PC-9 (cell line): ENCODE results near the gene MYEF2. TPM values are rescaled to one million over a fixed set of nuclear protein-coding genes. Genes with fewer than 3 reads are reported as not detected.

Experiments used
- BruUV-seq: library from RNA; stranded (reverse); fragments of 400-500 nt; replicated peaks from 2 replicates; lab custom pipeline; 2021; lab: Mats Ljungman, UMichigan
- CTCF ChIA-PET: fragments of 300-600 bp; sonication (Branson Sonifier 250); formaldehyde crosslinking; loops from one replicate; lab custom pipeline; 2022; ENCODE audit warnings: antibody characterized with exemption; lab: Charles Lee
- POLR2A ChIA-PET: fragments of 300-600 bp; sonication (Branson Sonifier 250); formaldehyde crosslinking; loops from one replicate; lab custom pipeline; 2022; ENCODE audit warnings: antibody characterized with exemption; ENCODE audit not compliant: unreplicated experiment; lab: Charles Lee
- DNase-seq, 2 experiments: peaks; one replicate each; pipeline versions ENCODE4 v3.0.0 to v3.0.0-alpha.2; 2015 to 2022; ENCODE audit warnings: mixed read lengths in 1 of 2
- H2AFZ ChIP-seq: fragments of 200-600 bp; sonication (generic); 2 replicates; pipeline ENCODE4 v1.8.1; 2017; ENCODE audit warnings: antibody characterized with exemption
- H3F3A ChIP-seq: fragments of 200-600 bp; sonication (generic); 2 replicates; pipeline ENCODE4 v1.8.1; 2017; ENCODE audit warnings: antibody characterized with exemption, mild to moderate bottlenecking, low read depth; ENCODE audit not compliant: insufficient read depth
- H3K27ac ChIP-seq: fragments of 200-600 bp; sonication (generic); 2 replicates; pipeline ENCODE4 v1.6.1; 2016; ENCODE audit warnings: mixed run types
- H3K27me3 ChIP-seq: fragments of 200-600 bp; sonication (generic); 2 replicates; pipeline ENCODE4 v1.6.1; 2016; ENCODE audit warnings: low read depth, mixed run types; ENCODE audit not compliant: insufficient read depth
- H3K36me3 ChIP-seq: fragments of 200-600 bp; sonication (generic); 2 replicates; pipeline ENCODE4 v1.6.1; 2016; ENCODE audit warnings: low read depth, mixed run types
- H3K4me1 ChIP-seq: fragments of 200-600 bp; sonication (generic); replicated peaks from 2 replicates; pipeline ENCODE4 v1.6.1; 2016; ENCODE audit warnings: mixed run types; ENCODE audit not compliant: insufficient read depth
- H3K4me2 ChIP-seq: fragments of 200-600 bp; sonication (generic); 2 replicates; pipeline ENCODE4 v1.6.1; 2017; ENCODE audit warnings: mixed run types
- H3K4me3 ChIP-seq: fragments of 200-600 bp; sonication (generic); 2 replicates; pipeline ENCODE4 v1.6.1; 2016; ENCODE audit warnings: mixed run types
- H3K79me2 ChIP-seq: fragments of 200-600 bp; sonication (generic); 2 replicates; pipeline ENCODE4 v1.6.1; 2017; ENCODE audit warnings: low read depth, mixed run types
- H3K9me2 ChIP-seq: fragments of 200-600 bp; sonication (generic); 2 replicates; pipeline ENCODE4 v1.8.1; 2017; ENCODE audit warnings: mild to moderate bottlenecking; ENCODE audit not compliant: insufficient read depth
- H3K9me3 ChIP-seq: fragments of 200-600 bp; sonication (generic); 2 replicates; pipeline ENCODE4 v1.8.1; 2016; ENCODE audit warnings: low read depth; ENCODE audit not compliant: insufficient read depth
- H4K20me1 ChIP-seq: fragments of 200-600 bp; sonication (generic); 2 replicates; pipeline ENCODE4 v1.8.1; 2017; ENCODE audit not compliant: insufficient read depth
- EZH2 ChIP-seq: fragments of 200-600 bp; sonication (generic); IDR thresholded peaks from 2 replicates; pipeline ENCODE4 v1.8.0; 2017; ENCODE audit warnings: antibody characterized with exemption, low read depth
- intact Hi-C: fragments of 100-400 bp; cut with micrococcal nuclease; formaldehyde crosslinking; loops from one replicate; pipeline ENCODE4 v1.10.0; 2022; ENCODE audit not compliant: unreplicated experiment
- total RNA-seq: library from RNA; stranded (reverse); gene quantifications from 2 replicates; pipeline ENCODE4 v1.2.3, GENCODE V29; 2021
- TF ChIP-seq, protein P1 (sequence below): fragments of 200-600 bp; sonication (generic); conservative IDR thresholded peaks from 2 replicates; pipeline ENCODE4 v1.6.1; 2017; ENCODE audit warnings: mixed run types, antibody characterized with exemption, mild to moderate bottlenecking, moderate library complexity

MYEF2 gene
- total RNA-seq, 1 experiment from 2014 or later = 2.1 TPM

DNA sequence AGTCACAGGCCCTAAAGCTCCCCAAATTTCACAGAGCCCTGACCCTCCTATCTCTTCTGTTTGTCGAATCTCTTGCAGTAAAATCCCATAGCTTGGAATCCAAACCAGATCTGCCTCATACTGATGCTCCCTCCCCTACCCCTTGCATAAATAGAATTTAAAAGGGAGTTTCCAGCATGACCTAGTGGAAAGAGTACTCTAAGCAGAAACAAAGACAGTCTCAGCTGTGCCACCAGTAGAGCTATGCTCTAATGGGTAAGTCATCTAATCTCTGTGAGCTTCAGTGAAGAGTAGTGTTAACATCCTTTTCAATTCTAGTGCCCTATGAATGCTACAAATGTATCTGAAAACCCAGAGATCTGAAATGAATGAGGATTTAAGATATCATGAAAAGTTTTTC, 24.0 kb upstream of the MYEF2 start:
- no peak overlapping the region for H3K4me2 ChIP-seq
- H4K20me1 ChIP-seq = no peaks in the 10 kb centered on the region
- H3K79me2 ChIP-seq = no peaks in the 10 kb centered on the region
- no TSS peak for BruUV-seq
- intact Hi-C loops = no loop called here
- H3K4me1 ChIP-seq = no peaks in the 10 kb centered on the region
- no peak overlapping the region for H3K27ac ChIP-seq
- ChIA-PET CTCF (no interaction called here), POLR2A (no interaction called here)
- H3K4me3 ChIP-seq = no peak overlapping the region
- H3K27me3 ChIP-seq = no peaks in the 10 kb centered on the region
- H3F3A ChIP-seq = no peaks in the 10 kb centered on the region
- no peaks in the 10 kb centered on the region for H3K36me3 ChIP-seq
- TF ChIP-seq, protein P1, sequence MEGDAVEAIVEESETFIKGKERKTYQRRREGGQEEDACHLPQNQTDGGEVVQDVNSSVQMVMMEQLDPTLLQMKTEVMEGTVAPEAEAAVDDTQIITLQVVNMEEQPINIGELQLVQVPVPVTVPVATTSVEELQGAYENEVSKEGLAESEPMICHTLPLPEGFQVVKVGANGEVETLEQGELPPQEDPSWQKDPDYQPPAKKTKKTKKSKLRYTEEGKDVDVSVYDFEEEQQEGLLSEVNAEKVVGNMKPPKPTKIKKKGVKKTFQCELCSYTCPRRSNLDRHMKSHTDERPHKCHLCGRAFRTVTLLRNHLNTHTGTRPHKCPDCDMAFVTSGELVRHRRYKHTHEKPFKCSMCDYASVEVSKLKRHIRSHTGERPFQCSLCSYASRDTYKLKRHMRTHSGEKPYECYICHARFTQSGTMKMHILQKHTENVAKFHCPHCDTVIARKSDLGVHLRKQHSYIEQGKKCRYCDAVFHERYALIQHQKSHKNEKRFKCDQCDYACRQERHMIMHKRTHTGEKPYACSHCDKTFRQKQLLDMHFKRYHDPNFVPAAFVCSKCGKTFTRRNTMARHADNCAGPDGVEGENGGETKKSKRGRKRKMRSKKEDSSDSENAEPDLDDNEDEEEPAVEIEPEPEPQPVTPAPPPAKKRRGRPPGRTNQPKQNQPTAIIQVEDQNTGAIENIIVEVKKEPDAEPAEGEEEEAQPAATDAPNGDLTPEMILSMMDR = no peak
- H3K9me3 ChIP-seq = no peaks in the 10 kb centered on the region
- no peak for DNase-seq
- no peaks in the 10 kb centered on the region for H3K9me2 ChIP-seq
- no peak overlapping the region for H2AFZ ChIP-seq

DNA sequence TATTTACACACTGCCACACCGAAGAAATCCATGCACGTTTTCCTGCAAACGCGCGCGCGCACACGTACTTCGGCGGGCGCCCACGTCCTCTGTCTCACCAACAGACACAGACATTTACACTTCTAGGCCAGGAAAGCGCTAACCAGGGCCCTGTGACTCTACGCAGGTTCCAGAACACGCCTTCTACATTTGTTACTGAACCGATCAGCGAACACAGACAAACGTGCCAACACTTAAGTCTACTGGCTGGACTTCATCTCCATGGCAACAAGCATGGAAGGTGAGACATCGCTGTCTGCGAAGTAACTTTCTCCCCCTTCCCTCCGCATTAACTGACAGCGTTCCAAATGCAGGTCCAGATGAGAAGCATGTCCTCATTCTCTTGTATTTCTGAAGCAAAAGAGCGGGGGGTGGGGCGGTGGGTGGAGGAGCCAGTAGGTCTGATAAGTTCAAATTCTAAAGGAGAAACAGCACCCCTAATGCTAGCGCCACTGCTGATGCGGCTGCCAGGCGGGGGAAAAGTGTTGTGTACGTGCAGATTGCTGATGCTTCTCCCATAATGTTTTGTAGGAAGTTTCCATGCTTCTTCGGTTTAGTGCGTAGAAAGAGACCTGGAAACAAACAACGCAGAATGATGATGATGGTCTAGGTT, 13.6 kb upstream of the MYEF2 start, which contains the start of gene CTXN2:
CTXN2 (plus strand) TSS at position 92 of the 652 bp plus-strand sequence. CDS start 9,636 bp downstream, outside the sequence.
- no peak within 1 kb of the TSS for H2AFZ ChIP-seq
- H3K9me3 ChIP-seq = no peaks in the 10 kb centered on the region
- H4K20me1 ChIP-seq = no peaks in the 10 kb centered on the region
- H3K27ac ChIP-seq = no peak within 1 kb of the TSS
- intact Hi-C loops = no loop called here
- H3K4me2 ChIP-seq = no peak within 1 kb of the TSS
- no peaks in the 10 kb centered on the region for H3K4me1 ChIP-seq
- H3K27me3 ChIP-seq = no peaks in the 10 kb centered on the region
- no peak within 1 kb of the TSS for H3K4me3 ChIP-seq
- TF ChIP-seq, protein P1 = no peak
- TF ChIP-seq EZH2 = no peak
- H3K9me2 ChIP-seq = no peaks in the 10 kb centered on the region
- no peak for DNase-seq
- ChIA-PET POLR2A (no interaction called here), CTCF (no interaction called here)
- H3F3A ChIP-seq = no peaks in the 10 kb centered on the region
- no peaks in the 10 kb centered on the region for H3K79me2 ChIP-seq
- H3K36me3 ChIP-seq = no peaks in the 10 kb centered on the region
- no TSS peak for BruUV-seq

DNA sequence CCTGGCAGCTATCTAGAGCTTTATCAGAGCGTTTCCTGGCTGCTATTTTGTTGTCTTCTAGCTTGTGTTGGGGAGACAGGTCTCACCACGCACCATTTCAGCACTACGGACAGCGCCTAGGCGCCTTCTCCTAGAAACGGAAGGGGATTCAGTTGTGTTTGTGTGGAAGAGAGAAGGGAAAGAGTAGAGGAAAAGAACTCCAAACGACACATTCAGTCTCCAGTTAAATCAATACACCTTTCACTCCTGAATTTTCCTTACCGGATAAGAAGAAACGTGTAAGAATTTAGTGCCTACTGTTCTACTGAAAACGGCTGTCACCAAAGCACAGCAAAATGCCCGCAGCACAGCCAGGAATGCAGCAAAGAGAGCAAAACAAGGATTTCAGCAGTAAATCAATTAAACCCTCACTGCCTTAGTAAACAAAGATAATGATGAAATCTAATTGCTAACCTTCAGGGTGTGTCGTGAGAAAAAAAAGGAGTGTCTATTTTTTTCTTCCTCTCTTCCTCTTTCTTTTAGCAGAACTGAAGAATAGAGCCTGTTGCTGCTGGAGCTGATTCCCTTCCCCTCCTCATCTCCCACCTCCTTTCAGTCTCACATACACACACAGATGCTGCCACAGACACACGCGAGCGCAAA, 13.0 kb upstream of the MYEF2 start:
- H3K4me2 ChIP-seq = no peak overlapping the region

More for the DNA sequence above, 13.0 kb upstream of the MYEF2 start:
- ChIA-PET CTCF (no interaction called here), POLR2A (no interaction called here)
- peak in 1 of 2 experiments; percentile 18 for DNase-seq
- H3K4me3 ChIP-seq = no peak overlapping the region
- no peak for TF ChIP-seq EZH2
- TF ChIP-seq, protein P1 = no peak
- H3K79me2 ChIP-seq = no peaks in the 10 kb centered on the region
- BruUV-seq = no TSS peak
- H3K27me3 ChIP-seq = no peaks in the 10 kb centered on the region
- no peak overlapping the region for H2AFZ ChIP-seq
- no peaks in the 10 kb centered on the region for H3K9me2 ChIP-seq
- no peaks in the 10 kb centered on the region for H3K9me3 ChIP-seq
- intact Hi-C loops = no loop called here
- no peak overlapping the region for H3K27ac ChIP-seq
- H3F3A ChIP-seq = no peaks in the 10 kb centered on the region
- H3K4me1 ChIP-seq = no peaks in the 10 kb centered on the region
- no peaks in the 10 kb centered on the region for H3K36me3 ChIP-seq
- H4K20me1 ChIP-seq = no peaks in the 10 kb centered on the region
